Activated CD8-positive, alpha-beta memory T cell treated with anti-CD3 and anti-CD28 coated beads for 1 hour (primary cell): ENCODE measurements around the gene NOA1.
A peak's percentile ranks its signal among the peaks of the same experiment; 100 is the strongest.

Source experiments
- DNase-seq, 2 donors: peaks; one replicate each; pipeline ENCODE4 v3.0.0-alpha.2; 2020; ENCODE audit warnings: low read depth in 1 of 2; ENCODE audit errors: extremely low read depth in 1 of 2

The NOA1 gene

GRCh38 chr4:56977321-56978012, at the start of gene NOA1:
TSS of gene NOA1 (minus strand) at chr4:56977606. CDS start at chr4:56977585, 21 bp downstream.
- peak; percentile 90 to 93 for DNase-seq

GRCh38 chr4:57023104-57023503, 45.7 kb upstream of the NOA1 start:
- DNase-seq: no peak

- DNase-seq: no peak
Measured at GRCh38 chr4:57020467-57021101, 43.2 kb upstream of the NOA1 start.

- no peak for DNase-seq
Measured at GRCh38 chr4:57018980-57019379, 41.6 kb upstream of the NOA1 start.

- DNase-seq: no peak
Measured at GRCh38 chr4:57013543-57014120, 36.2 kb upstream of the NOA1 start.

- no peak for DNase-seq
Measured at GRCh38 chr4:56999751-57000150, 22.3 kb upstream of the NOA1 start.

- no peak for DNase-seq
Measured at GRCh38 chr4:56995525-56995924, 18.1 kb upstream of the NOA1 start.

GRCh38 chr4:56990109-56990905, 12.9 kb upstream of the NOA1 start:
- no peak for DNase-seq

GRCh38 chr4:56986952-56987351, 9.5 kb upstream of the NOA1 start:
- no peak for DNase-seq

GRCh38 chr4:56986192-56986591, 8.8 kb upstream of the NOA1 start:
- no peak for DNase-seq

GRCh38 chr4:56981795-56982201, 4.4 kb upstream of the NOA1 start:
- no peak for DNase-seq

GRCh38 chr4:56979421-56980072, 2.1 kb upstream of the NOA1 start:
- peak in 1 of 2 donors; percentile 15 for DNase-seq

- DNase-seq: peak; percentile 64 to 67
Measured at GRCh38 chr4:56978750-56979303, 1.4 kb upstream of the NOA1 start, which contains the start of gene POLR2B. TSS of gene POLR2B (plus strand) at chr4:56978896. CDS start at chr4:56978986, 90 bp downstream.

GRCh38 chr4:56976837-56977320, 527 bp downstream of the NOA1 start:
- peak in 1 of 2 donors; percentile 27 for DNase-seq

GRCh38 chr4:56976283-56976836, 1.0 kb downstream of the NOA1 start:
- no peak for DNase-seq

- no peak for DNase-seq
Measured at GRCh38 chr4:56973336-56973735, 4.1 kb downstream of the NOA1 start.

- no peak for DNase-seq
Measured at GRCh38 chr4:56972809-56973208, 4.6 kb downstream of the NOA1 start.

GRCh38 chr4:56972389-56972788, 5.0 kb downstream of the NOA1 start:
- no peak for DNase-seq

- DNase-seq: no peak
Measured at GRCh38 chr4:56971383-56971782, 6.0 kb downstream of the NOA1 start.

GRCh38 chr4:56961107-56961500, 16.3 kb downstream of the NOA1 start:
- no peak for DNase-seq
